Measurements from ENCODE around the gene KRTAP2-1.
"Not testable (repeated sequence)": the region's sequence is repeated elsewhere in the genome, so short reads cannot be mapped to it uniquely, and the experiment has no call there.

KRTAP2-1 gene

DNA sequence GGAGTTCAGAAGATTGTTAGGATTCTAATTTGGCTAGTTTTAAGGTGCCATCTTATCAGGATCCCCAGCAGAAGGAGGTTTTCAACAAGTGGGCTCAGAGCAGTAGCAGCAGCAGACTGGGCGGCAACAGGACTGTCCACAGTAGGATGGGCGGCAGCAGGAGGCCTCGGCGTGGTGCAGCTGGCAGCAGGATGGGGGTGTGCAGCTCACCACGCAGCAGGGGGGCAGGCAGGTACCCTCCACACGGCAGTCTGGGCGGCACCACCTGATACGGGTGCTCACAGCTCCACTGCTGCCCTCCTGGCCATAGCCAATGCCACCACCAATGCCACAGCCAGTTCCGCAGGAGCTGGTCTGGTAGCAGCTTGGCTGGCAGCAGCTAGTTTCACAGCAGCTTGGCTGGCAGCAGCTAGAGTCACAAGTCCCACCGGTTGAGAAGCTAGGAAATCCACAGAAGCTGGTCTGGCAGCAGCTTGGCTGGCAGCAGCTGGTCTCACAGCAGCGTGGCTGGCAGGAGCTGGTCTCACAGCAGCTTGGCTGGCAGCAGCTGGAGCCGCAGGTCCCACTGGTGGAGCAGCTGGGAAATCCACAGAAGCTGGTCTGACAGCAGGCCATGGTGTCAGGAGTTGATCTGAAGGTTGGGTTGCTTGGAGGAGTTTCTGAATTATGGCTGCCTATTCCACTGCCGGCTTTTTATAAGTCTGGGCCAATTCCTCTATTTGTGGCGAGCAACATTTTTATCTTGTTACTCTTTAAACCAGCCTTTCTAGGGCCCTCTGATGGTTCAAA is 6.1 kb downstream of the KRTAP2-1 start, which contains the start of gene KRTAP1-1:
Gene KRTAP1-1 (minus strand): TSS at position 668 of the 789 bp plus-strand sequence. CDS start 53 bp downstream, at position 615.
- H3K56ac ChIP-seq (ENCODE audit: low read length); H3K18ac ChIP-seq (ENCODE audit: low read length); H2BK5ac ChIP-seq (ENCODE audit: low read length); H3K36me3 ChIP-seq (ENCODE audit: control insufficient read depth, insufficient read depth, low read length); H2BK15ac ChIP-seq (replicated peaks; ENCODE audit: low read depth); H3K4me3 ChIP-seq (ENCODE audit: low read length); H3K79me1 ChIP-seq (ENCODE audit: low read length); H3K79me2 ChIP-seq (ENCODE audit: control insufficient read depth, insufficient read depth, low read length); H4K8ac ChIP-seq (ENCODE audit: low read depth, low read length); H3K9ac ChIP-seq (ENCODE audit: low read length); H3K27me3 ChIP-seq (ENCODE audit: insufficient read depth, low read length, poor library complexity); H3K4me2 ChIP-seq (ENCODE audit: low read length); H3K4me1 ChIP-seq (ENCODE audit: control insufficient read depth, low read depth, low read length); H2BK120ac ChIP-seq (ENCODE audit: low read depth, low read length); DNase-seq; H4K5ac ChIP-seq (ENCODE audit: low read length); H3K4ac ChIP-seq (ENCODE audit: low read depth, low read length); H2AK5ac ChIP-seq (ENCODE audit: low read length); H3K27ac ChIP-seq (ENCODE audit: low read depth, low read length); H3K23ac ChIP-seq (ENCODE audit: low read length): not testable (repeated sequence)
- no CpG with 5 or more reads among the region's 14 CpGs for WGBS (ENCODE audit: extremely low coverage, insufficient coverage, low lambda C conversion rate)

DNA sequence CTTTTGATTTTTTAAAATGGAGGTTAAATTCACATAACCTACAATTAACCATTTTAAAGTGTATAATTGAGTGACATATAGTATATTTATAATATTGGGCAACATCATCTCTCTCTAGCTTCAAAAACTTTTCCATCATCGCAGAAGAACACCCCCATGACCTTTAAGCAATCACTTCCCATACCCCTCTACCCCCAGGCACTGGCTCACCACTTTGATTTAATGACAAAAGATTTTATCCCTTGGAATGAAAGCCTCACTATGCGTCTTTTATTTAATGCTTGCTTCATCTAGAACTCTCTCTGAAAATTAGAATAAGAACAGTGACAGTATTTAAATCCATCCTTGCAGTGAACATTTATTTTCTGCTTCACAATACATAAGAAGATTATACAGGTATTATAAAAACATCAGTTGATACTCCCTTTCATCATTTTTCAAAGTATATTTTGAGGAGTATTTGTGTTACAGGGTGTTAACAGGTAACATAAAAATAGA is 9.2 kb downstream of the KRTAP2-1 start:
- no peak overlapping the region for H2BK15ac ChIP-seq (replicated peaks; ENCODE audit: low read depth)
- no peak overlapping the region for H3K4me3 ChIP-seq (ENCODE audit: low read length)
- H3K27ac ChIP-seq (ENCODE audit: low read depth, low read length) = no peak overlapping the region
- no CpG with 5 or more reads among the region's 2 CpGs for WGBS (ENCODE audit: extremely low coverage, insufficient coverage, low lambda C conversion rate)
- H3K36me3 ChIP-seq (ENCODE audit: control insufficient read depth, insufficient read depth, low read length) = no peaks in the 10 kb centered on the region
- H3K79me1 ChIP-seq (ENCODE audit: low read length) = no peaks in the 10 kb centered on the region
- no peak overlapping the region for H3K4me2 ChIP-seq (ENCODE audit: low read length)
- H3K18ac ChIP-seq (ENCODE audit: low read length) = no peak overlapping the region
- no peak overlapping the region for H4K8ac ChIP-seq (ENCODE audit: low read depth, low read length)
- H3K4me1 ChIP-seq (ENCODE audit: control insufficient read depth, low read depth, low read length) = no peaks in the 10 kb centered on the region
- H3K9ac ChIP-seq (ENCODE audit: low read length) = no peak overlapping the region
- no peak overlapping the region for H2AK5ac ChIP-seq (ENCODE audit: low read length)
- H3K79me2 ChIP-seq (ENCODE audit: control insufficient read depth, insufficient read depth, low read length) = no peaks in the 10 kb centered on the region
- no peak overlapping the region for H3K56ac ChIP-seq (ENCODE audit: low read length)
- no peak overlapping the region for H3K4ac ChIP-seq (ENCODE audit: low read depth, low read length)
- H4K5ac ChIP-seq (ENCODE audit: low read length) = no peak overlapping the region
- H2BK5ac ChIP-seq (ENCODE audit: low read length) = no peak overlapping the region
- no peaks in the 10 kb centered on the region for H3K27me3 ChIP-seq (ENCODE audit: insufficient read depth, low read length, poor library complexity)
- H3K23ac ChIP-seq (ENCODE audit: low read length) = no peak overlapping the region
- no peak for DNase-seq
- no peak overlapping the region for H2BK120ac ChIP-seq (ENCODE audit: low read depth, low read length)

DNA sequence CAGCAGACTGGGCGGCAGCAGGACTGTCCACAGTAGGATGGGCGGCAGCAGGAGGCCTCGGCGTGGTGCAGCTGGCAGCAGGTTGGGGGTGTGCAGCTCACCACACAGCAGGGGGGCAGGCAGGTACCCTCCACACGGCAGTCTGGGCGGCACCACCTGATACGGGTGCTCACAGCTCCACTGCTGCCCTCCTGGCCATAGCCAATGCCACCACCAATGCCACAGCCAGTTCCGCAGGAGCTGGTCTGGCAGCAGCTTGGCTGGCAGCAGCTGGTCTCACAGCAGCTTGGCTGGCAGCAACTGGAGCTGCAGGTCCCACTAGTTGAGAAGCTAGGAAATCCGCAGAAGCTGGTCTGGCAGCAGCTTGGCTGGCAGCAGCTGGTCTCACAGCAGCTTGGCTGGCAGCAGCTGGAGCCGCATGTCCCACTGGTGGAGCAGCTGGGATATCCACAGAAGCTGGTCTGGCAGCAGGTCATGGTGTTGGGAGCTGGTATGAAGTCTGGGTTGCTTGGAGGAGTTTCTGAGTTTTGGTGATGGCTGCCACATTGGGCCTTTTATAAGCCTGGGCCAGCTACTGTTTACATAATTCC is 12.7 kb downstream of the KRTAP2-1 start, which contains the start of gene KRTAP1-3:
Gene KRTAP1-3 (minus strand): TSS at position 529 of the 590 bp plus-strand sequence. CDS start 53 bp downstream, at position 476.
- not testable (repeated sequence) for DNase-seq; H3K4me3 ChIP-seq (ENCODE audit: low read length); H3K23ac ChIP-seq (ENCODE audit: low read length); H3K27ac ChIP-seq (ENCODE audit: low read depth, low read length); H4K8ac ChIP-seq (ENCODE audit: low read depth, low read length); H2AK5ac ChIP-seq (ENCODE audit: low read length); H3K36me3 ChIP-seq (ENCODE audit: control insufficient read depth, insufficient read depth, low read length); H3K27me3 ChIP-seq (ENCODE audit: insufficient read depth, low read length, poor library complexity); H3K18ac ChIP-seq (ENCODE audit: low read length); H2BK120ac ChIP-seq (ENCODE audit: low read depth, low read length); H3K4me1 ChIP-seq (ENCODE audit: control insufficient read depth, low read depth, low read length); H3K79me1 ChIP-seq (ENCODE audit: low read length); H2BK5ac ChIP-seq (ENCODE audit: low read length); H3K4me2 ChIP-seq (ENCODE audit: low read length); H3K9ac ChIP-seq (ENCODE audit: low read length); H3K4ac ChIP-seq (ENCODE audit: low read depth, low read length); H3K56ac ChIP-seq (ENCODE audit: low read length); H2BK15ac ChIP-seq (replicated peaks; ENCODE audit: low read depth); H4K5ac ChIP-seq (ENCODE audit: low read length); H3K79me2 ChIP-seq (ENCODE audit: control insufficient read depth, insufficient read depth, low read length)
- WGBS (ENCODE audit: extremely low coverage, insufficient coverage, low lambda C conversion rate) = no CpG with 5 or more reads among the region's 10 CpGs

DNA sequence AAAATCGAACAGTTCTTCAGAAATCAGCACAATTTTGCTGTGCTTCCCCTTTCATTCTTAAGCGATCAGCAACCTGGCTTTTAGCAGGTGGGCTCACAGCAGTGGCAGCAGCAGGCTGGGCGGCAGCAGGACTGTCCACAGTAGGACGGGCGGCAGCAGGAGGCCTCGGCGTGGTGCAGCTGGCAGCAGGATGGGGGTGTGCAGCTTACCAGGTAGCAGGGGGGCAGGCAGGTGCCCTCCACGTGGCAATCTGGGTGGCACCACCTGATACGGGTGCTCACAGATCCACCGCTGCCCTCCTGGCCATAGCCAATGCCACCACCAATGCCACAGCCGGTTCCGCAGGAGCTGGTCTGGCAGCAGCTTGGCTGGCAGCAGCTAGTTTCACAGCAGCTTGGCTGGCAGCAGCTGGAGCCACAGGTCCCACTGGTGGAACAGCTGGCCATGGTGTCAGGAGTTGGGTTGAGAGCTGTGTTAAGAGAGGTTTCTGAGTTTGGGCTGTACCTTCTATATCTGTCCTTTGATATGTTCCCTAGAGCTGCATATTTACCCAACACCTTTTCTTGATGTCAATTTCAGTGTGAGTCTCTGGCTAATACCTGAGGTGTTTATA is 17.4 kb downstream of the KRTAP2-1 start, which contains the start of gene KRTAP1-4:
Gene KRTAP1-4 (minus strand): TSS at position 563 of the 613 bp plus-strand sequence. CDS start 117 bp downstream, at position 446.
- H3K56ac ChIP-seq (ENCODE audit: low read length) = no peak within 1 kb of the TSS
- no CpG with 5 or more reads among the region's 12 CpGs for WGBS (ENCODE audit: extremely low coverage, insufficient coverage, low lambda C conversion rate)
- no peak within 1 kb of the TSS for H3K27ac ChIP-seq (ENCODE audit: low read depth, low read length)
- H3K4ac ChIP-seq (ENCODE audit: low read depth, low read length) = no peak within 1 kb of the TSS
- no peak within 1 kb of the TSS for H2BK15ac ChIP-seq (replicated peaks; ENCODE audit: low read depth)
- H3K4me3 ChIP-seq (ENCODE audit: low read length) = no peak within 1 kb of the TSS
- H3K4me1 ChIP-seq (ENCODE audit: control insufficient read depth, low read depth, low read length) = no peaks in the 10 kb centered on the region
- no peak for DNase-seq
- H3K4me2 ChIP-seq (ENCODE audit: low read length) = no peak within 1 kb of the TSS
- no peak within 1 kb of the TSS for H2BK5ac ChIP-seq (ENCODE audit: low read length)
- no peak within 1 kb of the TSS for H2BK120ac ChIP-seq (ENCODE audit: low read depth, low read length)
- H3K79me2 ChIP-seq (ENCODE audit: control insufficient read depth, insufficient read depth, low read length) = no peaks in the 10 kb centered on the region
- no peak within 1 kb of the TSS for H2AK5ac ChIP-seq (ENCODE audit: low read length)
- no peaks in the 10 kb centered on the region for H3K79me1 ChIP-seq (ENCODE audit: low read length)
- no peak within 1 kb of the TSS for H4K8ac ChIP-seq (ENCODE audit: low read depth, low read length)
- H3K23ac ChIP-seq (ENCODE audit: low read length) = no peak within 1 kb of the TSS
- no peaks in the 10 kb centered on the region for H3K27me3 ChIP-seq (ENCODE audit: insufficient read depth, low read length, poor library complexity)
- H4K5ac ChIP-seq (ENCODE audit: low read length) = no peak within 1 kb of the TSS
- no peak within 1 kb of the TSS for H3K9ac ChIP-seq (ENCODE audit: low read length)
- H3K18ac ChIP-seq (ENCODE audit: low read length) = no peak within 1 kb of the TSS
- H3K36me3 ChIP-seq (ENCODE audit: control insufficient read depth, insufficient read depth, low read length) = no peaks in the 10 kb centered on the region

DNA sequence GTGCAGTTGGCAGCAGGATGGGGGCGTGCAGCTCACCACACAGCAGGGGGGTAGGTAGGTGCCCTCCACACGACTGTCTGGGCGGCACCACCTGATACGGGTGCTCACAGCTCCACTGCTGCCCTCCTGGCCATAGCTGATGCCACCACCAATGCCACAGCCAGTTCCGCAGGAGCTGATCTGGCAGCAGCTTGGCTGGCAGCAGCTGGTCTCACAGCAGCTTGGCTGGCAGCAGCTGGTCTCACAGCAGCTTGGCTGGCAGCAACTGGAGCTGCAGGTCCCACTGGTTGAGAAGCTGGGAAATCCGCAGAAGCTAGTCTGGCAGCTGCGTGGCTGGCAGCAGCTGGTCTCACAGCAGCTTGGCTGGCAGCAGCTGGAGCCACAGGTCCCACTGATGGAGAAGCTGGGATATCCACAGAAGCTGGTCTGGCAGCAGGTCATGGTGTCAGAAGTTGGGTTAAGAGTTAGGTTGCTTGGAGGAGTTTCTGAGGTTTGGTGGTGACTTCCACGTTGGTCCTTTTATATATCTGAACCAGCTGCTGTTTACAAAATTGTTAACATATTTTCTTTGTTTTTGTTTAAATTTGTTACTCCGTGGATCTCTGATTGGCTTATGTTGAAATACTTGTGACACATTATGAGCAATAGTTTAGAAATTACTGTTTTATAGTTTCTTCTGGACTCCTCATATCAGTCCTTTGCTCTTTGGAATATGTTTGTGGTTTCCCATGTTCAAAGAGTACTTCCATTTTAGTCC is 20.2 kb downstream of the KRTAP2-1 start, which contains the start of gene KRTAP1-5:
Gene KRTAP1-5 (minus strand): TSS at position 494 of the 757 bp plus-strand sequence. CDS start 53 bp downstream, at position 441.
- no peaks in the 10 kb centered on the region for H3K79me1 ChIP-seq (ENCODE audit: low read length)
- no peak within 1 kb of the TSS for H3K4ac ChIP-seq (ENCODE audit: low read depth, low read length)
- no peak within 1 kb of the TSS for H2AK5ac ChIP-seq (ENCODE audit: low read length)
- no peak for DNase-seq
- H3K23ac ChIP-seq (ENCODE audit: low read length) = no peak within 1 kb of the TSS
- no peaks in the 10 kb centered on the region for H3K36me3 ChIP-seq (ENCODE audit: control insufficient read depth, insufficient read depth, low read length)
- no peaks in the 10 kb centered on the region for H3K79me2 ChIP-seq (ENCODE audit: control insufficient read depth, insufficient read depth, low read length)
- no peak within 1 kb of the TSS for H3K18ac ChIP-seq (ENCODE audit: low read length)
- H4K8ac ChIP-seq (ENCODE audit: low read depth, low read length) = no peak within 1 kb of the TSS
- no peak within 1 kb of the TSS for H3K27ac ChIP-seq (ENCODE audit: low read depth, low read length)
- no peak within 1 kb of the TSS for H3K4me2 ChIP-seq (ENCODE audit: low read length)
- no peak within 1 kb of the TSS for H4K5ac ChIP-seq (ENCODE audit: low read length)
- no peak within 1 kb of the TSS for H2BK5ac ChIP-seq (ENCODE audit: low read length)
- no peaks in the 10 kb centered on the region for H3K27me3 ChIP-seq (ENCODE audit: insufficient read depth, low read length, poor library complexity)
- no peak within 1 kb of the TSS for H2BK15ac ChIP-seq (replicated peaks; ENCODE audit: low read depth)
- H3K4me1 ChIP-seq (ENCODE audit: control insufficient read depth, low read depth, low read length) = no peaks in the 10 kb centered on the region
- no peak within 1 kb of the TSS for H3K9ac ChIP-seq (ENCODE audit: low read length)
- H3K56ac ChIP-seq (ENCODE audit: low read length) = no peak within 1 kb of the TSS
- WGBS (ENCODE audit: extremely low coverage, insufficient coverage, low lambda C conversion rate) = no CpG with 5 or more reads among the region's 9 CpGs
- H3K4me3 ChIP-seq (ENCODE audit: low read length) = no peak within 1 kb of the TSS
- H2BK120ac ChIP-seq (ENCODE audit: low read depth, low read length) = no peak within 1 kb of the TSS
